Lower leg skin (tissue), 3 donors: ENCODE measurements around the gene BCL7B.

Experiments
- POLR2A ChIP-seq, 2 donors: fragments of 450-650 bp; IDR thresholded peaks; one replicate each; pipeline ENCODE4 v1.6.1; 2016 to 2017; ENCODE audit warnings: antibody characterized with exemption in 2 of 2, mild to moderate bottlenecking in 1 of 2, moderate library complexity in 1 of 2
- TF ChIP-seq, protein P1 (sequence below), 3 donors: fragments of 450-650 bp; IDR thresholded peaks; one replicate each; pipeline ENCODE4 v1.5.1; 2016; ENCODE audit warnings: antibody characterized with exemption in 3 of 3, mild to moderate bottlenecking in 3 of 3, moderate library complexity in 2 of 3

DNA sequence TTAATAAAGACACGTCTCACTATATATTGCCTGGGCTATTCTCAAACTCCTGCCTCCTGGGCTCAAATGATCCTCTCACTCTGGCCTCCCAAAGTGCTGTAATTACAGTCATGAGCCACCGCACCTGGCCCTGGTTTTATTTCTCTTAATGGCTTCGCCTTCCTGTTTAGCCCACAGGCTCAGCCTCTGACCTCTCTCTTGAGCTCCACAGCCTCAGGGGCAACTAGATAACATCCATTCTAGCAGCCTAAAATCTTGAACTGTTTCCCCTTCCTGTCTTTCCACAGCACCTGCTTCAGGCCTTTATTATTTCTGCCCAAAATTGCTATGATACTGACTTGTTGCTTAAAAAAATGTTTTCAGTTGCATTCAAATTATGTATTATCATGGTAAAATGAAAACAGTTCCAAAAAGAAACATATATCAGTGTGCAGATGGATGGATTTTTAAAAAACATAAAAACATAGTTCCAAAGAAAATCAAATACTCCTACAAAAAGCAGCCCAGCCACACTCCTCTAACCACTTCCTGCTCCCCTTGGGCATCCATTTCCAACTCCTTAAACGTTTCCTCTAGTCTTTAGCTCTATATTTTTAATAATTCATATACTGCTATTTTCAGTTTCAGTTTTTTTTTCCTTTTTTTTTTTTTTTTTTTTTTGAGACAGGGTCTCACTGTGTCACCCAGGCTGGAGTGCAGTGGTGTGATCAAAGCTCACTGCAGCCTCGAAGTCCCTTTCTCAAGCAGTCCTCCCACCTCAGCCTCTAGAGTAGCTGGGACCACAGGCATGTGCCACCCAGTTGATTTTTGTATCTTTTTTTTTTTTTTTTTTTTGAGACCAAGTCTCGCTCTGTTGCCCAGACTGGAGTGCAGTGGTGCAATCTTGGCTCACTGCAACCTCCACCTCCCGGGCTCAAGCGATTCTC is 30.3 kb downstream of the BCL7B start:
- TF ChIP-seq, protein P1, sequence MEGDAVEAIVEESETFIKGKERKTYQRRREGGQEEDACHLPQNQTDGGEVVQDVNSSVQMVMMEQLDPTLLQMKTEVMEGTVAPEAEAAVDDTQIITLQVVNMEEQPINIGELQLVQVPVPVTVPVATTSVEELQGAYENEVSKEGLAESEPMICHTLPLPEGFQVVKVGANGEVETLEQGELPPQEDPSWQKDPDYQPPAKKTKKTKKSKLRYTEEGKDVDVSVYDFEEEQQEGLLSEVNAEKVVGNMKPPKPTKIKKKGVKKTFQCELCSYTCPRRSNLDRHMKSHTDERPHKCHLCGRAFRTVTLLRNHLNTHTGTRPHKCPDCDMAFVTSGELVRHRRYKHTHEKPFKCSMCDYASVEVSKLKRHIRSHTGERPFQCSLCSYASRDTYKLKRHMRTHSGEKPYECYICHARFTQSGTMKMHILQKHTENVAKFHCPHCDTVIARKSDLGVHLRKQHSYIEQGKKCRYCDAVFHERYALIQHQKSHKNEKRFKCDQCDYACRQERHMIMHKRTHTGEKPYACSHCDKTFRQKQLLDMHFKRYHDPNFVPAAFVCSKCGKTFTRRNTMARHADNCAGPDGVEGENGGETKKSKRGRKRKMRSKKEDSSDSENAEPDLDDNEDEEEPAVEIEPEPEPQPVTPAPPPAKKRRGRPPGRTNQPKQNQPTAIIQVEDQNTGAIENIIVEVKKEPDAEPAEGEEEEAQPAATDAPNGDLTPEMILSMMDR (IDR thresholded peaks at IDR 0.05) = no peak
- no peak for TF ChIP-seq POLR2A (IDR thresholded peaks at IDR 0.05)
